ENCODE results near the gene GSTK1.
"Not testable (repeated sequence)": the region's sequence is repeated elsewhere in the genome, so short reads cannot be mapped to it uniquely, and the experiment has no call there.

Gene GSTK1

GRCh38 chr7:143239813-143240212 lies 23.4 kb upstream of the GSTK1 start:
- no peak for DNase-seq

- DNase-seq: peak; percentile 76 to 84
Observed at GRCh38 chr7:143240291-143241168, 22.7 kb upstream of the GSTK1 start.

- no peak for DNase-seq
Observed at GRCh38 chr7:143242306-143242705, 20.9 kb upstream of the GSTK1 start.

- no peak for DNase-seq
Observed at GRCh38 chr7:143243111-143243510, 20.1 kb upstream of the GSTK1 start.

- DNase-seq: no peak
Observed at GRCh38 chr7:143243614-143244013, 19.6 kb upstream of the GSTK1 start.

GRCh38 chr7:143244321-143244720 lies 18.9 kb upstream of the GSTK1 start:
- no peak for DNase-seq

GRCh38 chr7:143245123-143245522 lies 18.1 kb upstream of the GSTK1 start:
- DNase-seq: no peak

- DNase-seq: no peak
Observed at GRCh38 chr7:143247372-143247771, 15.9 kb upstream of the GSTK1 start.

- no peak for DNase-seq
Observed at GRCh38 chr7:143248761-143249354, 14.4 kb upstream of the GSTK1 start.

GRCh38 chr7:143250199-143250598 lies 13.0 kb upstream of the GSTK1 start:
- DNase-seq: no peak

- peak in 1 of 2 donors; percentile 48 for DNase-seq
Observed at GRCh38 chr7:143250822-143251221, 12.4 kb upstream of the GSTK1 start.

GRCh38 chr7:143252006-143252405 lies 11.2 kb upstream of the GSTK1 start:
- peak in 1 of 2 donors; percentile 45 for DNase-seq

- DNase-seq: no peak
Observed at GRCh38 chr7:143255564-143255963, 7.7 kb upstream of the GSTK1 start.

GRCh38 chr7:143256325-143256724 lies 6.9 kb upstream of the GSTK1 start:
- no peak for DNase-seq

- DNase-seq: peak in 1 of 2 donors; percentile 22
Observed at GRCh38 chr7:143256932-143257331, 6.3 kb upstream of the GSTK1 start.

GRCh38 chr7:143257501-143257900 lies 5.7 kb upstream of the GSTK1 start:
- no peak for DNase-seq

GRCh38 chr7:143258831-143259230 lies 4.4 kb upstream of the GSTK1 start:
- DNase-seq: peak; percentile 26 to 37

GRCh38 chr7:143259765-143260164 lies 3.5 kb upstream of the GSTK1 start:
- DNase-seq: no peak

GRCh38 chr7:143261901-143262300 lies 1.3 kb upstream of the GSTK1 start:
- no peak for DNase-seq

GRCh38 chr7:143264196-143264568 lies 941 bp downstream of the GSTK1 start:
- not testable (repeated sequence) for DNase-seq

GRCh38 chr7:143265017-143265693 lies 1.9 kb downstream of the GSTK1 start:
- no peak for DNase-seq

- DNase-seq: no peak
Observed at GRCh38 chr7:143269251-143269650, 6.0 kb downstream of the GSTK1 start.

- DNase-seq: no peak
Observed at GRCh38 chr7:143271240-143271639, 8.0 kb downstream of the GSTK1 start.

- no peak for DNase-seq
Observed at GRCh38 chr7:143272871-143273270, 9.6 kb downstream of the GSTK1 start.
